Measurements from ENCODE around the gene TMEM273. TPM values are rescaled to one million over a fixed set of nuclear protein-coding genes. Genes with fewer than 3 reads are reported as not detected.

Gene TMEM273
- total RNA-seq, 1 donor from 2014 or later, result not detected

DNA sequence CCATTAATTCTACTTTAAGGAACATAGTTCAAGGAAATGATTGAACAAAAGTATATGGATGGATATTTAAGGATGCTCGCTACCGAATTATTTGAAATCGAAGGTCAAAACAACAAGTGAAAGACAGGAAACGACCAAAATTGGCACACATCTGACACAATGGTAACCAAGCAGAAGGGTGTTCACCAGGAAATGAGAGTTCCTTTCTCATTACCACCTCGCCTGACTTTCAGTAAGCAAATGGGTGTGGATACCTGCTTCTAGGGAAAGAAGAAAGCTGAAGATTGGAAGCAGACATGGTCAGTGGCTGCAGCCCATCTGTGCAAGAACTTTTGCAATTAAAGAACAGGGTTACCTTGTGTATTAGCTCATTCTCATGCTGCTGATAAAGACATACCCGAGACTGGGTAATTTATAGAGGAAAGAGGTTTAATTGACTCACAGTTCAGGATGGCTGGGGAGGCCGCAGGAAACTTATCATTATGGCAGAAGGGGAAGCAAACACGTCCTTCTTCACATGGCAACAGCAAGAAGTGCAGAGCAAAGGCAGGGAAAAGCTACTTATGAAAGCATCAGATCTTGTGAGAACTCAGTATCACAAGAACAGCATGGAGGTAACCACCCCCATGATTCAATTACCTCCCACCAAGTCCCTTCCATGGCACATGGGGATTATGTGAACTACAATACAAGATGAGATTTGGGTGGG, 6.2 kb upstream of the TMEM273 start:
- DNase-seq (ENCODE audit: low read depth), result no peak
- H3K4me3 ChIP-seq (ENCODE audit: low read depth, low read length), result no peak overlapping the region
- TF ChIP-seq CTCF (conservative IDR thresholded peaks at IDR 0.05; ENCODE audit: low read depth, low read length), result no peak

DNA sequence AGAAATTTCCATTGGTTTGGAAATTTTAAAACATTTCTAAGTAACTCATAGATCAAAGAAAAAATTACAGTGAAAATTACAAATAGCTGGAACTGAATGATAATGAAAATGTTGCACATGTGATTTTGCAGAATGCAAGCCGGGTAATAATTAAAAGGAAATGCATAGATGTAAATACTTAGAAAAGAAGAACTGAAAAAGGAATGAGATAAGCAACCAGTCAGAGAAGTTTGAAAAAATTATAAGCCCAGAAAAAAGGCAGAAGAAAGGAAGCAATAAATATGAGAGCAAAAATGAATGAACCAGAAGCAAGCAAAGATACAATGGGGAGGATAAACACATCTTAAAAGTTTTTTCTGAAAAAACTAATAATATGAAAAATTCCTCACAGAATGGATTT, 3.2 kb upstream of the TMEM273 start:
- no peak overlapping the region for H3K4me3 ChIP-seq (ENCODE audit: low read depth, low read length)
- DNase-seq (ENCODE audit: low read depth), result no peak
- no peak for TF ChIP-seq CTCF (conservative IDR thresholded peaks at IDR 0.05; ENCODE audit: low read depth, low read length)

DNA sequence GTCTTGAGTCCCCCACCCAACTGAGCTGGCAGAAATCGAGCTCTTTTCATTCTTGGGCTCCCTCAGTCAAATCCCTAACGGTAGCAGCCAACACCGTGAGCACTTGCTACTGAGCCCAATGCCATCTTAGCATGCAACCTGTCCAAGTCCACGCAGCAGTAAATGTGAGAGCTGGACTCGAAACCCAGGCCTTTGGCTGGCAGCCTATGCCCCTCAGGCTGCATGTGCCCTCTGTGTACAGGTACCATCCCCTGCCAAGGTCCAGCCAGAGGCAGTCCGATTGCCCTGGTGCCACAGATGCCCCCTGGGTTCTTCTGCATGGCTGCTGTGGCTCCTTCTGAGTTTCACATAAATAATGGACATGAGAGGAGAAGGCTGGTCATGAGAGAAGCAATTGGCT, 1.2 kb upstream of the TMEM273 start:
- no peak for TF ChIP-seq CTCF (conservative IDR thresholded peaks at IDR 0.05; ENCODE audit: low read depth, low read length)
- DNase-seq (ENCODE audit: low read depth), result no peak
- no peak overlapping the region for H3K4me3 ChIP-seq (ENCODE audit: low read depth, low read length)

- no peak for DNase-seq (ENCODE audit: low read depth)
- no peak overlapping the region for H3K4me3 ChIP-seq (ENCODE audit: low read depth, low read length)
- TF ChIP-seq CTCF (conservative IDR thresholded peaks at IDR 0.05; ENCODE audit: low read depth, low read length), result no peak
These were observed 1.1 kb downstream of the TMEM273 start for GRCh38 chr10:49187044-49187484.

- no peak overlapping the region for H3K4me3 ChIP-seq (ENCODE audit: low read depth, low read length)
- TF ChIP-seq CTCF (conservative IDR thresholded peaks at IDR 0.05; ENCODE audit: low read depth, low read length), result no peak
- no peak for DNase-seq (ENCODE audit: low read depth)
These were observed 1.6 kb downstream of the TMEM273 start for GRCh38 chr10:49186613-49187012.

- TF ChIP-seq CTCF (conservative IDR thresholded peaks at IDR 0.05; ENCODE audit: low read depth, low read length), result no peak
- no peak overlapping the region for H3K4me3 ChIP-seq (ENCODE audit: low read depth, low read length)
- DNase-seq (ENCODE audit: low read depth), result no peak
These were observed 3.0 kb downstream of the TMEM273 start for GRCh38 chr10:49185213-49185612.

- H3K4me3 ChIP-seq (ENCODE audit: low read depth, low read length), result no peak overlapping the region
- no peak for TF ChIP-seq CTCF (conservative IDR thresholded peaks at IDR 0.05; ENCODE audit: low read depth, low read length)
- DNase-seq (ENCODE audit: low read depth), result no peak
These were observed 3.5 kb downstream of the TMEM273 start for GRCh38 chr10:49184642-49185111.
